HepG2 (cell line): ENCODE results near the gene TTC16. TPM values are rescaled to one million over a fixed set of nuclear protein-coding genes. Genes with fewer than 3 reads are reported as not detected.

ENCODE experiments used
- ATAC-seq: fragments of 200-7000 bp; cut with Tn5 transposase; 3 replicates; pipeline ENCODE4 v1.9.1; 2020; ENCODE audit warnings: mild to moderate bottlenecking, moderate library complexity
- BruUV-seq: library from RNA; stranded (reverse); fragments of 400-500 nt; replicated peaks from 2 replicates; lab custom pipeline; 2021; lab: Mats Ljungman, UMichigan
- CTCF ChIA-PET: fragments of 300-600 bp; formaldehyde crosslinking; extraction: SDS; loops from one replicate; lab custom pipeline; 2021; ENCODE audit warnings: low total read pairs, inconsistent platforms, low intra/inter-chr PET ratio; lab: Yijun Ruan, JAX
- POLR2A ChIA-PET: fragments of 350-600 bp; sonication (Branson Sonifier 250); formaldehyde crosslinking; loops from one replicate; lab custom pipeline; 2020; ENCODE audit warnings: antibody characterized with exemption, inconsistent platforms; lab: Yijun Ruan, JAX
- DNase-seq: peaks from one replicate; pipeline ENCODE4 v3.0.0-alpha.2; 2015; ENCODE audit warnings: low spot score
- FAIRE-seq: peaks from 3 replicates; lab custom pipeline; 2011; peaks lifted over from hg19 to GRCh38; lab: Jason Lieb, UNC
- H2AFZ ChIP-seq: one replicate; pipeline ENCODE4 v1.6.1; 2011; ENCODE audit warnings: low read length, inconsistent platforms
- H3K27ac ChIP-seq: fragments of 300-600 bp; 3 replicates; pipeline ENCODE4 v1.8.0; 2011; ENCODE audit warnings: mixed run types, mild to moderate bottlenecking, mixed read lengths, low read length, inconsistent platforms; ENCODE audit not compliant: insufficient read depth; ENCODE audit errors: extremely low read length
- H3K27me3 ChIP-seq, 2 experiments: fragments of 200-600 bp in 1 of 2; 2 replicates in 1 of 2; 3 replicates in 1 of 2; pipeline versions ENCODE4 v1.6.0 to v1.8.0; 2011; ENCODE audit warnings: low read length in 2 of 2, mild to moderate bottlenecking in 2 of 2, moderate library complexity in 2 of 2, inconsistent platforms in 1 of 2; ENCODE audit not compliant: insufficient read depth in 2 of 2, control insufficient read depth in 1 of 2
- H3K36me3 ChIP-seq, 2 experiments: fragments of 200-600 bp in 1 of 2; replicated peaks in 1 of 2; 2 replicates in 1 of 2; 3 replicates in 1 of 2; pipeline versions ENCODE4 v1.5.1 to v1.8.0; 2011; ENCODE audit warnings: low read length in 2 of 2, inconsistent platforms in 1 of 2; ENCODE audit not compliant: insufficient read depth in 2 of 2, control insufficient read depth in 1 of 2
- H3K4me1 ChIP-seq: 2 replicates; pipeline ENCODE4 v1.5.1; 2012; ENCODE audit warnings: low read length, inconsistent platforms; ENCODE audit not compliant: insufficient read depth
- H3K4me2 ChIP-seq: 2 replicates; pipeline ENCODE4 v1.6.0; 2011; ENCODE audit warnings: low read depth, low read length, inconsistent platforms
- H3K4me3 ChIP-seq, 3 experiments: fragments of 200-600 bp in 1 of 3; sonication (generic), shearing (Covaris generic) in 1 of 3; replicated peaks in 1 of 3; 2 replicates each; pipeline ENCODE4 v1.5.1; 2011 to 2016; ENCODE audit warnings: low read length in 3 of 3, inconsistent platforms in 2 of 3, low read depth in 2 of 3, mild to moderate bottlenecking in 2 of 3, control low read depth in 1 of 3, mixed read lengths in 1 of 3; ENCODE audit not compliant: insufficient read depth in 1 of 3
- H3K79me2 ChIP-seq: one replicate; pipeline ENCODE4 v1.6.1; 2011; ENCODE audit warnings: low read length, inconsistent platforms; ENCODE audit not compliant: insufficient read depth
- H3K9ac ChIP-seq: 2 replicates; pipeline ENCODE4 v1.6.0; 2011; ENCODE audit warnings: mild to moderate bottlenecking, low read depth, low read length, inconsistent platforms; ENCODE audit not compliant: insufficient read depth
- H3K9me3 ChIP-seq: 2 replicates; pipeline ENCODE4 v1.5.1; 2012; ENCODE audit warnings: mild to moderate bottlenecking, low read length
- H4K20me1 ChIP-seq: 2 replicates; pipeline ENCODE4 v1.6.0; 2011; ENCODE audit warnings: inconsistent platforms, mild to moderate bottlenecking, low read length, moderate library complexity; ENCODE audit not compliant: insufficient read depth
- ADNP ChIP-seq: sonication (generic); formaldehyde crosslinking; IDR thresholded peaks from 2 replicates; pipeline ENCODE4 v1.4.0; 2020; ENCODE audit warnings: missing genetic modification reagents
- ATF6 ChIP-seq: sonication (generic); formaldehyde crosslinking; conservative IDR thresholded peaks from 2 replicates; pipeline ENCODE4 v1.4.0; 2020; ENCODE audit warnings: missing genetic modification reagents
- CTCF ChIP-seq: sonication (generic); formaldehyde crosslinking; IDR thresholded peaks from 2 replicates; pipeline ENCODE4 v1.5.0; 2020; ENCODE audit warnings: mild to moderate bottlenecking, missing genetic modification reagents, moderate library complexity
- MIER2 ChIP-seq: IDR thresholded peaks from 2 replicates; pipeline ENCODE4 v1.6.1; 2016; ENCODE audit warnings: missing biosample characterization, missing genetic modification reagents
- TERF1 ChIP-seq: sonication (generic); formaldehyde crosslinking; IDR thresholded peaks from 2 replicates; pipeline ENCODE4 v1.8.0; 2022; ENCODE audit warnings: mild to moderate bottlenecking, missing genetic modification reagents, moderate library complexity
- TFAP4 ChIP-seq: sonication (generic); IDR thresholded peaks from 2 replicates; pipeline ENCODE4 v1.6.1; 2016; ENCODE audit warnings: low read depth, borderline replicate concordance
- ZNF639 ChIP-seq: conservative IDR thresholded peaks from 2 replicates; pipeline ENCODE4 v1.6.1; 2018; ENCODE audit warnings: missing genetic modification reagents
- WGBS: methylation state at CpG from one replicate; pipeline ENCODE4 v1.1.6; 2017; ENCODE audit warnings: low lambda C conversion rate; 5-methylcytosine and 5-hydroxymethylcytosine counted together
- in situ Hi-C: cut with HindIII; loops from 2 replicates; pipeline ENCODE4 v1.10.0; 2017; ENCODE audit warnings: low pct_unique_long_range_greater_than_20kb; ENCODE audit not compliant: extremely low pct_ligation_motif_present
- intact Hi-C: fragments of 100-400 bp; cut with micrococcal nuclease; formaldehyde crosslinking; loops from one replicate; pipeline ENCODE4 v1.10.0; 2022; ENCODE audit not compliant: unreplicated experiment
- polyA plus RNA-seq, 8 experiments: library from polyadenylated mRNA; depleted of rRNA in 3 of 8; stranded (reverse) in 7 of 8; unstranded in 1 of 8; fragments of >200 nt; fragmentation: Illumina TruSeq in 4 of 8; extraction: Trizol in 4 of 8; gene quantifications; 2 replicates each; pipeline versions ENCODE4 v1.2.1 to v1.2.3, GENCODE V29; 2011 to 2016; ENCODE audit warnings: low read depth in 4 of 8, missing spikeins in 1 of 8, mixed read lengths in 1 of 8; ENCODE audit not compliant: insufficient read depth in 1 of 8
- total RNA-seq, 5 experiments: library from RNA; depleted of rRNA; stranded (reverse); fragments of >200 nt; fragmentation: Illumina TruSeq; extraction: Trizol; gene quantifications; 2 replicates each; pipeline ENCODE4 v1.2.3, GENCODE V29; 2016; ENCODE audit warnings: low read depth in 1 of 5
- TF ChIP-seq, protein P1 (sequence below): IDR thresholded peaks from 2 replicates; pipeline ENCODE4 v1.6.1; 2012; ENCODE audit warnings: inconsistent platforms

TTC16 gene
- total and polyA plus RNA-seq, 2 of the 13 experiments (the other 11 are each of a cell fraction or from before 2014, with no cell fraction given) = not detected

GRCh38 chr9:127738666-127739065 lies 22.8 kb downstream of the TTC16 start:
- ChIA-PET POLR2A (no interaction called here), CTCF (no interaction called here)
- Histone ChIP-seq H3K4me2 (no peak overlapping the region), H3K27ac (no peak overlapping the region), H3K4me3 (no peak overlapping the region), H2AFZ (no peak overlapping the region), H3K4me1 (peaks cover 34% of the 10 kb centered on the region), H3K9me3 (no peaks in the 10 kb centered on the region), H4K20me1 (no peaks in the 10 kb centered on the region), H3K36me3 (no peaks in the 10 kb centered on the region), H3K79me2 (no peaks in the 10 kb centered on the region), H3K27me3 (peaks cover 4 to 32% of the 10 kb centered on the region in 2 experiments; a peak in 4 of 5 replicates), H3K9ac (no peak overlapping the region)
- FAIRE-seq (no peak), DNase-seq (no peak), ATAC-seq (no peak)
- intact Hi-C loops = no loop called here
- 48% methylated on average over 2 of the region's 13 CpGs for WGBS
- TF ChIP-seq ZNF639 (CRISPR knock-in tag) (no peak), TFAP4 (no peak), CTCF (no peak), TERF1 (CRISPR knock-in tag) (no peak), ADNP (no peak), MIER2 (CRISPR knock-in tag) (no peak), ATF6 (CRISPR knock-in tag) (no peak)
- TF ChIP-seq, protein P1, sequence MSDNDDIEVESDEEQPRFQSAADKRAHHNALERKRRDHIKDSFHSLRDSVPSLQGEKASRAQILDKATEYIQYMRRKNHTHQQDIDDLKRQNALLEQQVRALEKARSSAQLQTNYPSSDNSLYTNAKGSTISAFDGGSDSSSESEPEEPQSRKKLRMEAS = no peak
- BruUV-seq = no TSS peak
- in situ Hi-C loops = loop anchor here (5.0 to 10.0 kb wide), 2 partner anchors 44 to 234 kb away; no protein-coding TSS in a partner anchor
